Heart left ventricle (tissue), 13 donors: Measurements from ENCODE around the gene PGM2.
A peak's percentile ranks its signal among the peaks of the same experiment; 100 is the strongest.

Experiments
- CTCF ChIP-seq, 12 donors: fragments of 200-600 bp; sonication (generic) in 4 of 12; IDR thresholded peaks; one replicate each; pipeline versions ENCODE4 v1.5.0 to v1.8.0; 2018 to 2022; ENCODE audit warnings: antibody characterized with exemption in 12 of 12, mild to moderate bottlenecking in 5 of 12
- POLR2A ChIP-seq, 2 donors: fragments of 450-650 bp; IDR thresholded peaks; one replicate each; pipeline ENCODE4 v1.6.1; 2017; ENCODE audit warnings: antibody characterized with exemption in 2 of 2, mild to moderate bottlenecking in 2 of 2, moderate library complexity in 2 of 2
- donor health status: ischemic (EF 13 %, LVEDD 7.1; RV severe dilation, severe dysfunction).
- donor health status: DM: no; HTN: yes; CAD: no.
- donor health status: DM: no; HTN: no; CAD: no.
- donor health status: ischemic (EF 25% LVEDD 6.9; RV normal size, moderate dysfunction).
- donor health status: ischemic (EF 25% LVEDD 5.7; RV mildly dilated, moderate dysfunction).
- donor health status: ischemic (EF 35%, LVEDD 5.7; RV mildly dilated, moderate dysfunction).
- donor health status: nonischemic (EF 11% LVEDD 7.7; RV severe dilation, severe dysfunction).
- donor health status: DM: yes; HTN: yes; CAD: no.
- donor health status: PGD.
- donor health status: ischemic (EF 29% LVEDD 5.4; RV normal size, mild dysfunction).
- donor health status: nonischemic (EF 23%, LVEDD 6.1; RV moderate dilation, normal function).

GRCh38 chr4:37780444-37781130 lies 45.9 kb upstream of the PGM2 start:
- TF ChIP-seq CTCF (IDR thresholded peaks at IDR 0.05) (peak in 5 of 12 donors; percentile 17 to 43 (median 33)), POLR2A (IDR thresholded peaks at IDR 0.05) (no peak)
